Measurements from ENCODE around the gene MYO9B. TPM values are rescaled to one million over a fixed set of nuclear protein-coding genes. Genes with fewer than 3 reads are reported as not detected.

The MYO9B gene
- total and polyA plus RNA-seq, 3 experiments from 2014 or later, result 24.9 to 108 (median 104) TPM

DNA sequence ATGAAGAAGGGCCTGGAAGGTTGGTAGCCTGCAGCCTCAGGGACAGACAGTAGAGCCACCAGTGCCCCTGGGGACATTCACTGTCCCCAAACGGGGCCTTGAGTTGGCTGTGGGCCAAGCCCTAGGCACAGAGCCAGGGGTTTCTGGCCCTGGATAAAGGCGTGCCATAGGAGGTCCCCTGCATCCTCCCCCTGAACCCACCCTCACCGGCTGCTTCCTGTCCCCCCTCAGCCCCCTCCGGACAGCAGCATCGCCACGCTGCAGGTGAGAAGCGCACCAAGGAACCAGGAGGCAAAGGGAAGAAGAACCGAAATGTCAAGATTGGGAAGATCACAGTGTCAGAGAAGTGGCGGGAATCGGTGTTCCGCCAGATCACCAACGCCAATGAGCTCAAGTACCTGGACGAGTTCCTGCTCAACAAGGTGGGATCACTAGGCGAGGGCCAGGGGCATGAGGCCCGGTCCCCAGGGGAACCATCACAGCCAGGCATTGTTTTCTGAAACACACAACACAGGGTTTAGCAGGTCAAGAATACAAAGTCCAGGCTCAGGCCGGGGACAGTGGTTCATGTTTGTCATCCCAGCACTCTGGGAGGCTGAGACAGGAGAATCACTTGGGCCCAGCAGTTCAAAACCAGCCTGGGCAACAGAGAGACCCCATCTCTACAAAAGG is 125.0 kb downstream of the MYO9B start:
- Histone ChIP-seq H3K4me3 (ENCODE audit: low read length) (no peak overlapping the region), H3K36me3 (ENCODE audit: insufficient read depth, low read length) (peaks cover 37% of the 10 kb centered on the region), H3K27ac (ENCODE audit: low read depth, low read length) (no peak overlapping the region), H3K9me3 (ENCODE audit: low read length) (no peaks in the 10 kb centered on the region), H3K27me3 (ENCODE audit: insufficient read depth, low read length, poor library complexity, severe bottlenecking) (no peaks in the 10 kb centered on the region), H3K4me1 (ENCODE audit: insufficient read depth, low read length) (no peaks in the 10 kb centered on the region)
- Mint-ChIP-seq H3K9me3 (no peaks in the 10 kb centered on the region), H3K4me3 (no peak overlapping the region), H3K4me1 (peaks cover 0 to 1% (median 0%) of the 10 kb centered on the region in 3 donors), H3K36me3 (peaks cover 7 to 87% (median 26%) of the 10 kb centered on the region in 3 donors), H3K27me3 (peaks cover 0 to 3% of the 10 kb centered on the region in 2 donors), H3K27ac (peak overlapping the region in 1 of 8 donors; percentile 26)
- POLR2A ChIA-PET, result no interaction called here
- CTCF ChIA-PET, result no interaction called here
- no peak for DNase-seq

DNA sequence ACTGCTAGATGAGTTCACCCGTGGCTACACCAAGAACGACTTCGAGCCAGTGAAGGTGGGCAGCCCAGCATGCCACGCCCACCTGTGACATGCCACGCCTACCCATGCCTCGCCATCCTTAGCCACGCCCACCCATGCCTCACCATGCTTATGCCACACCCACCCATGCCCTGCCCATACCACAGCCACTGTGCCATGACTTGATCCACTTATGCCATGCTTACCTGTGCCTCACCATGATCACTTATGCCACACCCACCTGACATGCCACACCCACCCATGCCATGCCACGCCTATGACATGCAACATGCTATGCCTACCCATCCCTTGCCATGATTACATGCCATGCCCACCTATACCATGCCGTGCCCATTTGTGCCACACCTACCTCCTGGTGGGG is 126.7 kb downstream of the MYO9B start:
- H3K27me3 ChIP-seq (ENCODE audit: insufficient read depth, low read length, poor library complexity, severe bottlenecking), result no peaks in the 10 kb centered on the region
- Mint-ChIP-seq H3K27ac (peak overlapping the region in 3 of 8 donors; percentile 5 to 77 (median 16)), H3K9me3 (no peaks in the 10 kb centered on the region), H3K36me3 (peaks cover 7 to 89% (median 21%) of the 10 kb centered on the region in 3 donors), H3K27me3 (peaks cover 0 to 3% of the 10 kb centered on the region in 2 donors), H3K4me3 (no peak overlapping the region), H3K4me1 (no peaks in the 10 kb centered on the region)
- ChIA-PET POLR2A (no interaction called here), CTCF (no interaction called here)
- no peak overlapping the region for H3K27ac ChIP-seq (ENCODE audit: low read depth, low read length)
- H3K36me3 ChIP-seq (ENCODE audit: insufficient read depth, low read length), result peaks cover 34% of the 10 kb centered on the region
- no peaks in the 10 kb centered on the region for H3K4me1 ChIP-seq (ENCODE audit: insufficient read depth, low read length)
- DNase-seq, result no peak
- H3K4me3 ChIP-seq (ENCODE audit: low read length), result no peak overlapping the region
- no peaks in the 10 kb centered on the region for H3K9me3 ChIP-seq (ENCODE audit: low read length)

DNA sequence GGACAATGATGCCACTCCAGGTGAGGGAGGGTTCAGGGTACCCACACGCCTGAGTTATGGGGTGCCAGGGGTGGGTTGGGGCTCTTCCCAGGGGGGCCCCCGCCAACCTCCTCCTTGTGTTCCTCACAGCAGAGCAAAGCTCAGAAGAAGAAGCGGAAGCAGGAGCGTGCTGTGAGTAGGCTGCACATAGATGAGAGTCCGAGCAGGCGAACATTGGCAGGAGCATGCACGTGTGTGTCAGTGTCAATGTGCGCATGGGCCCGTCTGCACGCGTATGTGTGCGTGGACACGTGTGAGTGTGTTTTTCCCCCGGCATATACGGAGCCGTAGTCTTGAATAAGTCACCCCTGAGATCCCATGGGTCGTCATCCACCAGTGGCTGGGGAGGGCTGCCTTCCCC is 127.1 kb downstream of the MYO9B start:
- Mint-ChIP-seq H3K9me3 (no peaks in the 10 kb centered on the region), H3K4me3 (peak overlapping the region in 1 of 7 donors; percentile 51), H3K27ac (peak overlapping the region in 1 of 8 donors; percentile 69), H3K4me1 (no peaks in the 10 kb centered on the region), H3K36me3 (peaks cover 7 to 84% (median 19%) of the 10 kb centered on the region in 3 donors), H3K27me3 (peaks cover 0 to 1% of the 10 kb centered on the region in 2 donors)
- no peak for DNase-seq
- no peaks in the 10 kb centered on the region for H3K27me3 ChIP-seq (ENCODE audit: insufficient read depth, low read length, poor library complexity, severe bottlenecking)
- ChIA-PET CTCF (interaction anchor here (1.1 kb wide), 1 partner anchor 33 kb away, joined by 3 read pairs; no protein-coding TSS in a partner anchor), POLR2A (no interaction called here)
- H3K4me3 ChIP-seq (ENCODE audit: low read length), result no peak overlapping the region
- peaks cover 34% of the 10 kb centered on the region for H3K36me3 ChIP-seq (ENCODE audit: insufficient read depth, low read length)
- no peak overlapping the region for H3K27ac ChIP-seq (ENCODE audit: low read depth, low read length)
- H3K4me1 ChIP-seq (ENCODE audit: insufficient read depth, low read length), result no peaks in the 10 kb centered on the region
- H3K9me3 ChIP-seq (ENCODE audit: low read length), result no peaks in the 10 kb centered on the region

DNA sequence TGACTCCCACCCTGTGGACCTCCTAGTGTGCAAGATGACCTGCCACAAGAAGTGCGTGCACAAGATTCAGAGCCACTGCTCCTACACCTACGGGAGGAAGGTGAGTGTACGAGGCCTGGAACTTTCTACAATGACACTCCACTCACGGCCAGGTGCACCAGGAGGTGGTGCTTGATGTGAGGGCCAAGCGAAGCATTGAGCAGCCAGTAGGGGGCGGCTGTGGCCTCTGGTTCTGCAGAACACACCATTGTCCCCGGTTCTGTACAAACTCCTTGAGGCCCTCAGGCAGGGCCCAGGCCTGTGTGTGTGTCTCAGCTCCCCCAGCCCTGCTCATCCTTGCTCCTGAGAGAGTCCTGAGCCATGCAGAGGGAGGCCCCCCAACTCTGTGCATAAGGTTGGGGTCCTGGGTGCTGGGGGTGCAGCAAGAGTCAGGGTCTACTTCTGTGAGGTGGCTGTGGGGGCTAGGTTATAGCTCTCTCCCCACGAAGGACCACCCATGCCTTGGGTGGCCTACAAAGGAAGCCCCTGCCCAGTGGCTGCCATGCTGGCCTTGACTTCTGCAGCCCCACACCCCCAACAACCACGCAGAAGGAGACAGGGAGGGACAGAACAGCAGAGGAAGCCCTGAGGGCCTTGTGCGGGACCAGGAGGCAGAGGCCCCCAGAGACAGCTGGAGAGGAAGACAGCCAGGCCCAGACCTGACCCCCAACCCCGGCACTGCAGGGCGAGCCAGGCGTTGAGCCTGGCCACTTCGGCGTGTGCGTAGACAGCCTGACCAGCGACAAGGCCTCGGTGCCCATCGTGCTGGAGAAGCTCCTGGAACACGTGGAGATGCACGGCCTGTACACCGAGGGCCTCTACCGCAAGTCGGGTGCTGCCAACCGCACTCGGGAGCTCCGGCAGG is 129.9 kb downstream of the MYO9B start:
- no peak overlapping the region for H3K4me3 Mint-ChIP-seq
- Histone ChIP-seq H3K4me3 (ENCODE audit: low read length) (no peak overlapping the region), H3K9me3 (ENCODE audit: low read length) (no peaks in the 10 kb centered on the region), H3K27ac (ENCODE audit: low read depth, low read length) (no peak overlapping the region), H3K36me3 (ENCODE audit: insufficient read depth, low read length) (peaks cover 31% of the 10 kb centered on the region), H3K27me3 (ENCODE audit: insufficient read depth, low read length, poor library complexity, severe bottlenecking) (no peaks in the 10 kb centered on the region), H3K4me1 (ENCODE audit: insufficient read depth, low read length) (no peaks in the 10 kb centered on the region)
- H3K4me1 Mint-ChIP-seq, result peaks cover 0 to 3% (median 2%) of the 10 kb centered on the region in 3 donors
- H3K36me3 Mint-ChIP-seq, result peaks cover 7 to 79% (median 17%) of the 10 kb centered on the region in 3 donors
- ChIA-PET POLR2A (interaction anchor here (0.6 to 0.7 kb wide), 2 partner anchors 77 to 126 kb away, joined by 3 read pairs; no protein-coding TSS in a partner anchor), CTCF (interaction anchor here (0.5 to 1.8 kb wide), 6 partner anchors 8 to 78 kb away, joined by 3 to 5 read pairs (median 4); partner anchors contain the start of gene USE1)
- no peaks in the 10 kb centered on the region for H3K9me3 Mint-ChIP-seq
- peaks cover 0 to 1% of the 10 kb centered on the region in 2 donors for H3K27me3 Mint-ChIP-seq
- DNase-seq, result peak; percentile 26 to 67 (median 41)
- no peak overlapping the region for H3K27ac Mint-ChIP-seq

DNA sequence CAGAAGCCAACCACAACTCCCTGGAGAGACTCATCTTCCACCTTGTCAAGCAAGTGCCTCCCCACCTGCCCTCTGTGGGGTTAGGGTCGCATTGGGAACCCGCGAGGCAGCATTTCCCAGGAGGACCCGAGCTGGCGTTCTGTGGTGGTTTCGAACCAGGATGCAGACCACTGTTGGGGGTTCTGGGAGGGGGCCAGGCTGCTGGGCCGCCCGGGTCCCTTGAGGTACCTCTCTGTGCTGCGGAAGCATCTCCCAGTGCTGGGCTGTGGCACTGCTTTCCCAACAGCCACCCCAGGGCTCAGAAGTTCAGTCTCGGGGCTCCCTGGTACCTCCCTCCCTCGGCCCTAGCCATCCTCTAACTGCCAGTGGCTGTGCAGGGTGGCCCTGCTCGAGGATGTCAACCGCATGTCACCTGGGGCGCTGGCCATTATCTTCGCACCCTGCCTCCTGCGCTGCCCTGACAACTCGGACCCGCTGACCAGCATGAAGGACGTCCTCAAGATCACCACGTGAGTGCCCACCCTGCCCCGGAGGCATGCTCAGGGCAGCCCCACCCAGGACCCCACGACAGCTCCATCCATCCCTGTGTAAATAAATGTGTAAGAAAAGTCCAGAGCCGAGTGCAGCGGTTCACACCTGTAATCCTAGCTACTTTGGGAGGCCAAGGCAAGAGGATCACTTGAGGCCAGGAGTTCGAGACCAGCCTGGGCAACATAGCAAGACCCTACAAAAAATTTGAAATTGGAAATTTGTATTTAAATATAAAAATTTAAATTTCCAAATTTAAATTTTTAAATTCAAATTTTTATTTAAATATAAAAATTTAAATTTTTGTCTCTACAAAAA is 131.4 kb downstream of the MYO9B start:
- no peaks in the 10 kb centered on the region for H3K27me3 Mint-ChIP-seq
- Histone ChIP-seq H3K27ac (ENCODE audit: low read depth, low read length) (no peak overlapping the region), H3K9me3 (ENCODE audit: low read length) (no peaks in the 10 kb centered on the region), H3K4me1 (ENCODE audit: insufficient read depth, low read length) (no peaks in the 10 kb centered on the region), H3K36me3 (ENCODE audit: insufficient read depth, low read length) (peaks cover 19% of the 10 kb centered on the region), H3K4me3 (ENCODE audit: low read length) (no peak overlapping the region), H3K27me3 (ENCODE audit: insufficient read depth, low read length, poor library complexity, severe bottlenecking) (no peaks in the 10 kb centered on the region)
- H3K36me3 Mint-ChIP-seq, result peaks cover 3 to 75% (median 14%) of the 10 kb centered on the region in 3 donors
- peak overlapping the region in 1 of 8 donors; percentile 62 for H3K27ac Mint-ChIP-seq
- H3K9me3 Mint-ChIP-seq, result no peaks in the 10 kb centered on the region
- H3K4me3 Mint-ChIP-seq, result peak overlapping the region in 1 of 7 donors; percentile 57
- DNase-seq, result no peak
- ChIA-PET POLR2A (no interaction called here), CTCF (no interaction called here)
- H3K4me1 Mint-ChIP-seq, result peaks cover 0 to 3% (median 2%) of the 10 kb centered on the region in 3 donors

DNA sequence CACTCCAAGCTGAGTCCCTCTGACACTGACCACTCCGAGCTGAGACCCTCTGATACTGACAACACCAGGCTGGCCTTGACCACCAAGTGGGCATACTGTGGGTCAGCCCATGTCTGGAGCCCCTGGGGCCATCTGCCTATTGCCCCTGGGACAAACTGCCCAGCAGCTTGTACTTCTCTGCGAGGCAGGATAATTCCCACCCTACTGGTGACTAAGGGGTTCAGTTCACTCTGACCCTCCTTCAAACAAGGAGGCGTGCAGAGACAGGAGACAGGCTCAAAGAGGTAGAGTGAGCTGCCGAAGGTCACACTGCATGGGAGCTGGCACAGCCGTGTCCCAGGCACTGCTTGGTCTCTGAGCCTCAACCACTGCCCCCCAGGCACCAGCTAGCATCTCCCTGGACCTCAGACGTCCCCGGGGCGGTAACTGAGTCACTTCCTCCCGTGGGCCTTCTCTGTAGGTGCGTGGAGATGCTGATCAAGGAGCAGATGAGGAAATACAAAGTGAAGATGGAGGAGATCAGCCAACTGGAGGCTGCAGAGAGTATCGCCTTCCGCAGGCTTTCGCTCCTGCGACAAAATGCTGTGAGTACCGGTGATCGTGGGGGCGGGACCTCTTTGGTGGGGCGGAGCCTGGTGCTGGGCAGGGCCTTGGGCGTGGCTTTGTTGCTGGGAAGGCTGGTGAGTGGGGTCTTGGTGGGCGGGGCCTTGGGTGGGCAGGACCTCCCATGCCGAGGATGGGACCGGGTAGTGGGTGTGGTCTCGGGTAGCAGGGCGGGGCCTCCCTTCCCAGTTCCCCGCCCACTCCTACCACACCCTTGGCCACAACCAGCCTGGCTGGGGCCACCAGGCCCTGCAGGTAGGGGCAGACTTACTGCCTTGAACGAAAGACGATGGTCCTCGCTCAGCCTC is 133.8 kb downstream of the MYO9B start:
- Histone ChIP-seq H3K27ac (ENCODE audit: low read depth, low read length) (no peak overlapping the region), H3K36me3 (ENCODE audit: insufficient read depth, low read length) (peaks cover 12% of the 10 kb centered on the region), H3K27me3 (ENCODE audit: insufficient read depth, low read length, poor library complexity, severe bottlenecking) (no peaks in the 10 kb centered on the region), H3K4me1 (ENCODE audit: insufficient read depth, low read length) (peaks cover 1% of the 10 kb centered on the region), H3K9me3 (ENCODE audit: low read length) (no peaks in the 10 kb centered on the region), H3K4me3 (ENCODE audit: low read length) (no peak overlapping the region)
- no peaks in the 10 kb centered on the region for H3K9me3 Mint-ChIP-seq
- peaks cover 0 to 65% (median 14%) of the 10 kb centered on the region in 3 donors for H3K36me3 Mint-ChIP-seq
- CTCF ChIA-PET, result interaction anchor here (1.4 kb wide), 1 partner anchor 26 kb away, joined by 5 read pairs; no protein-coding TSS in a partner anchor
- H3K4me3 Mint-ChIP-seq, result no peak overlapping the region
- POLR2A ChIA-PET, result interaction anchor here (1.0 kb wide), 1 partner anchor 11 kb away, joined by 3 read pairs; no protein-coding TSS in a partner anchor
- H3K4me1 Mint-ChIP-seq, result peaks cover 1 to 5% (median 4%) of the 10 kb centered on the region in 3 donors
- H3K27ac Mint-ChIP-seq, result peak overlapping the region in 1 of 8 donors; percentile 33
- DNase-seq, result peak in 1 of 5 donors; percentile 21
- H3K27me3 Mint-ChIP-seq, result no peaks in the 10 kb centered on the region

DNA sequence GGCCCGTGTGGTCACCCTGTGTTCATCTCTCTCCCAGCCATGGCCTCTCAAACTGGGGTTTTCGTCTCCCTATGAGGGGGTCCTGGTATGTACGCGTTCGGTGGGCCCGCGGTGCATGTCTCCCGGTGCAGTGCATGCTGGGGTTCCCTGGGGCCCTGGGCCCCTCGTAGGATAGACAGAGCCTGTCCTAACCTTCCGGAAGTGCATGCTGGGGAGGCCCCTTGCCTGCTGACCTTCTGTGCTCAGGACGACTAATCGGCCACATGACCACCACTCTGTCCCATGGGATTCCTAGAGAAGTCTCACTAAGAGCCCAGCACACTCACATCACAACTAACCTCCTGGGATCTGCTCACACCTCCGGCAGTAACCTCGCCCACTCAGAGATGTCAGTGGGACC is 134.7 kb downstream of the MYO9B start:
- no peak overlapping the region for H3K4me3 Mint-ChIP-seq
- H3K9me3 ChIP-seq (ENCODE audit: low read length), result no peaks in the 10 kb centered on the region
- peaks cover 9 to 14% (median 11%) of the 10 kb centered on the region in 3 donors for H3K4me1 Mint-ChIP-seq
- no peaks in the 10 kb centered on the region for H3K9me3 Mint-ChIP-seq
- H3K36me3 Mint-ChIP-seq, result peaks cover 0 to 63% (median 14%) of the 10 kb centered on the region in 3 donors
- peaks cover 12% of the 10 kb centered on the region for H3K36me3 ChIP-seq (ENCODE audit: insufficient read depth, low read length)
- POLR2A ChIA-PET, result no interaction called here
- no peak overlapping the region for H3K27ac ChIP-seq (ENCODE audit: low read depth, low read length)
- H3K27me3 ChIP-seq (ENCODE audit: insufficient read depth, low read length, poor library complexity, severe bottlenecking), result no peaks in the 10 kb centered on the region
- H3K27ac Mint-ChIP-seq, result no peak overlapping the region
- DNase-seq, result no peak
- CTCF ChIA-PET, result no interaction called here
- H3K4me3 ChIP-seq (ENCODE audit: low read length), result no peak overlapping the region
- H3K4me1 ChIP-seq (ENCODE audit: insufficient read depth, low read length), result peaks cover 7% of the 10 kb centered on the region
- H3K27me3 Mint-ChIP-seq, result no peaks in the 10 kb centered on the region

Data from CD8-positive, alpha-beta memory T cell (primary cell).